GM12878 (cell line): ENCODE results near the gene NFYC. TPM values are rescaled to one million over a fixed set of nuclear protein-coding genes. Genes with fewer than 3 reads are reported as not detected.
A peak's percentile ranks its signal among the peaks of the same experiment; 100 is the strongest.

Experiments used
- ATAC-seq: fragments of 200-7000 bp; cut with Tn5 transposase; 3 replicates; pipeline ENCODE4 v1.9.1; 2020; ENCODE audit warnings: mild to moderate bottlenecking, moderate library complexity
- BruUV-seq: library from RNA; stranded (reverse); fragments of 400-500 nt; replicated peaks from 2 replicates; lab custom pipeline; 2021; lab: Mats Ljungman, UMichigan
- CTCF ChIA-PET: fragments of 300-600 bp; sonication (Branson Sonifier 250); formaldehyde crosslinking; extraction: SDS; loops from one replicate; lab custom pipeline; 2021; ENCODE audit warnings: inconsistent platforms; lab: Yijun Ruan, JAX
- POLR2A ChIA-PET: fragments of 350-600 bp; formaldehyde crosslinking; extraction: SDS; loops from one replicate; lab custom pipeline; 2021; ENCODE audit warnings: inconsistent platforms; lab: Charles Lee
- RAD21 ChIA-PET: fragments of 300-600 bp; sonication (Branson Sonifier 250); formaldehyde crosslinking; loops from one replicate; lab custom pipeline; 2023; ENCODE audit warnings: antibody characterized with exemption; ENCODE audit not compliant: unreplicated experiment; lab: Charles Lee
- SMC1A ChIA-PET: fragments of 300-600 bp; sonication (Branson Sonifier 250); formaldehyde crosslinking; loops from one replicate; lab custom pipeline; 2023; ENCODE audit not compliant: unreplicated experiment, uncharacterized antibody; lab: Charles Lee
- DNase-seq: peaks from one replicate; pipeline ENCODE4 v3.0.0-alpha.2; 2011; ENCODE audit warnings: low read depth, low spot score
- FAIRE-seq: peaks from 3 replicates; lab custom pipeline; 2011; peaks lifted over from hg19 to GRCh38; lab: Jason Lieb, UNC
- H2AFZ ChIP-seq: 2 replicates; pipeline ENCODE4 v1.6.0; 2011; ENCODE audit warnings: low read depth, low read length, control low read depth; ENCODE audit not compliant: control insufficient read depth
- H3K27ac ChIP-seq: 2 replicates; pipeline ENCODE4 v1.5.1; 2011; ENCODE audit warnings: control low read depth; ENCODE audit not compliant: control insufficient read depth, insufficient read depth
- H3K27me3 ChIP-seq, 2 experiments: replicated peaks in 1 of 2; 2 replicates each; pipeline versions ENCODE4 v1.6.0 to v1.6.1; 2011; ENCODE audit warnings: low read length in 1 of 2; ENCODE audit not compliant: control insufficient read depth in 2 of 2, insufficient read depth in 2 of 2
- H3K36me3 ChIP-seq, 2 experiments: 2 replicates each; pipeline ENCODE4 v1.5.1; 2011; ENCODE audit warnings: low read length in 1 of 2; ENCODE audit not compliant: control insufficient read depth in 2 of 2, insufficient read depth in 2 of 2
- H3K4me1 ChIP-seq: 2 replicates; pipeline ENCODE4 v1.6.1; 2011; ENCODE audit warnings: mild to moderate bottlenecking, low read length, moderate library complexity, mixed read lengths; ENCODE audit not compliant: control insufficient read depth, insufficient read depth
- H3K4me2 ChIP-seq: 2 replicates; pipeline ENCODE4 v1.6.0; 2011; ENCODE audit warnings: control low read depth; ENCODE audit not compliant: control insufficient read depth, insufficient read depth
- H3K4me3 ChIP-seq: fragments of 200-600 bp; sonication (generic); 2 replicates; pipeline ENCODE4 v1.5.1; 2016
- H3K79me2 ChIP-seq: 2 replicates; pipeline ENCODE4 v1.6.0; 2011; ENCODE audit warnings: low read length; ENCODE audit not compliant: control insufficient read depth, insufficient read depth
- H3K9ac ChIP-seq: 2 replicates; pipeline ENCODE4 v1.8.0; 2011; ENCODE audit warnings: low read length, control low read depth, mixed read lengths; ENCODE audit not compliant: control insufficient read depth, insufficient read depth
- H3K9me3 ChIP-seq: replicated peaks from 3 replicates; pipeline ENCODE4 v1.5.1; 2011; ENCODE audit warnings: mild to moderate bottlenecking, low read length; ENCODE audit not compliant: control insufficient read depth, insufficient read depth
- H4K20me1 ChIP-seq: 2 replicates; pipeline ENCODE4 v1.6.0; 2011; ENCODE audit not compliant: control insufficient read depth, insufficient read depth
- CEBPZ ChIP-seq: fragments of 150-350 bp; IDR thresholded peaks from 2 replicates; pipeline ENCODE4 v1.6.1; 2016; ENCODE audit warnings: low read depth, low read length
- CHD1 ChIP-seq: IDR thresholded peaks from 2 replicates; pipeline ENCODE4 v1.6.1; 2012; ENCODE audit warnings: low read depth, low read length, improper control_type of control experiment
- NR2F1 ChIP-seq: fragments of 450-650 bp; conservative IDR thresholded peaks from 2 replicates; pipeline ENCODE4 v1.6.1; 2017; ENCODE audit warnings: mild to moderate bottlenecking
- PBX3 ChIP-seq: IDR thresholded peaks from 2 replicates; pipeline ENCODE4 v1.6.1; 2011; ENCODE audit warnings: mild to moderate bottlenecking, low read depth, low read length, moderate library complexity; ENCODE audit not compliant: insufficient replicate concordance
- PML ChIP-seq: IDR thresholded peaks from 2 replicates; pipeline ENCODE4 v1.6.1; 2012; ENCODE audit warnings: low read length, inconsistent platforms
- RB1 ChIP-seq: fragments of 450-650 bp; formaldehyde crosslinking; IDR thresholded peaks from 2 replicates; pipeline ENCODE4 v1.6.1; 2017; ENCODE audit warnings: mild to moderate bottlenecking, borderline replicate concordance
- RFX5 ChIP-seq: IDR thresholded peaks from 2 replicates; pipeline ENCODE4 v1.6.1; 2011; ENCODE audit warnings: low read depth, low read length, improper control_type of control experiment
- YY1 ChIP-seq: IDR thresholded peaks from 2 replicates; pipeline ENCODE4 v1.6.1; 2011; ENCODE audit warnings: low read depth, mild to moderate bottlenecking, low read length
- ZNF207 ChIP-seq: fragments of 450-650 bp; IDR thresholded peaks from 2 replicates; pipeline ENCODE4 v1.6.1; 2014; ENCODE audit warnings: antibody characterized with exemption, mild to moderate bottlenecking, borderline replicate concordance
- WGBS: methylation state at CpG from one replicate; pipeline ENCODE4 v1.1.6; 2016; ENCODE audit warnings: low lambda C conversion rate; ENCODE audit not compliant: insufficient replicate concordance, insufficient coverage; ENCODE audit errors: missing lambda C conversion rate; 5-methylcytosine and 5-hydroxymethylcytosine counted together
- in situ Hi-C: fragments of 300-500 bp; cut with MboI; formaldehyde crosslinking; loops from 9 replicates; pipeline ENCODE4 v1.14.3; 2018; ENCODE audit warnings: mixed read lengths
- intact Hi-C: fragments of 100-400 bp; cut with micrococcal nuclease; formaldehyde crosslinking; loops from one replicate; pipeline ENCODE4 v1.14.2; 2022; ENCODE audit not compliant: unreplicated experiment
- polyA plus RNA-seq, 11 experiments: library from polyadenylated mRNA; depleted of rRNA in 4 of 11; unstranded in 6 of 11; stranded (reverse) in 5 of 11; fragments of >200 nt; fragmentation: Nextera tagmentation in 4 of 11; fragmentation: Illumina TruSeq in 1 of 11; extraction: Ambion mirVana in 4 of 11; extraction: Trizol in 1 of 11; gene quantifications; 1 replicate in 1 of 11; 2 replicates in 10 of 11; pipeline versions ENCODE4 v1.2.1 to v1.2.3, GENCODE V29; 2011 to 2016; ENCODE audit warnings: inconsistent platforms in 2 of 11, missing spikeins in 2 of 11, low read depth in 1 of 11
- total RNA-seq, 4 experiments: library from RNA; depleted of rRNA in 3 of 4; stranded (reverse); fragments of >200 nt in 3 of 4; fragmentation: Illumina TruSeq in 1 of 4; extraction: Trizol in 1 of 4; gene quantifications; 2 replicates each; pipeline versions ENCODE4 v1.2.1 to v1.2.3, GENCODE V29; 2013 to 2021
- TF ChIP-seq, protein P1 (sequence below): fragments of 450-650 bp; IDR thresholded peaks from 2 replicates; pipeline ENCODE4 v1.6.1; 2016; ENCODE audit warnings: mild to moderate bottlenecking

Gene NFYC
- total and polyA plus RNA-seq, 10 of the 15 experiments (the other 5 are each of a cell fraction or from before 2014, with no cell fraction given): 4.3 to 84.2 (median 58.3) TPM

DNA sequence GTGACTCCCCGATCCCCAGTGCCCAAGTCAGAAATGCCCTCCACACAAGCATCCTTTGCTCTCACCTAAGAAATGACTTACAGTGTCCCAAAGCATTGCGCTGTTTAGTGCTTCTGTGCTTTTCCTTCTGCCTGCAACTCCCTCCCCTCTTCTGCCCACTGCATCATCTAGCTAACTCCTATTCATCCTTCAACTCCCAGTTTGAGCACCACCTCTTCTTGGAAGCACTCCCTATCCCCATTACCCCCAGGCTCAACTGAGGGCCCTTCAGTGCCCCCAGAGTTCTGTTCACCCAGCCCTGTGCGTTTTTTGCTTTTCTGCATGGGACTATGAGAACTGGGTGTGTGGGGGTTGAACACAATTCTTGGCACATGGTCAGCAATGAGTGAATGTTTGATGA lies 102.1 kb downstream of the NFYC start (continued):
- TF ChIP-seq CEBPZ (no peak), ZNF207 (no peak), YY1 (no peak), PML (no peak), RB1 (no peak), CHD1 (no peak), NR2F1 (no peak)

DNA sequence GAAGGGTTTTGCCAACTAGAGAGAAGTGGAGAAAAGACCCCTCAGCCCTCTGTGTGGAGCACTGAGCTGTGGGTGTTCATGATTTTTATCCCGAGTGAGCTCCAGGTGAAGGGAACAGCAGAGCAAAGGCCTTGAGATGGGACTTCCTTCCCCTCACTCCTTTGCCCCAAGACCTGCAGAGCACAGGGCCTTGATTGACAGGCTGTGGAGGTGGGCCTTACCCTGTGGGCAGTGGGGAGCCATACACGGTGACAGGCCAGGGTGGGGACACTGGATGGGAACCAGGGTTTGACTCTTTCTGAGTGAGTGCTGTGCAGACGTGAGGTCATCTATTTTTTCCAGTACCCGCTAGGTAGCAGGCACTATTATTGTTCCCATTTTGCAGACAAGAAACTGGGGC lies 102.5 kb downstream of the NFYC start:
- Histone ChIP-seq H3K9ac (no peak overlapping the region), H3K4me3 (no peak overlapping the region), H3K79me2 (no peaks in the 10 kb centered on the region), H3K36me3 (no peaks in the 10 kb centered on the region), H3K4me2 (no peak overlapping the region), H3K27me3 (no peaks in the 10 kb centered on the region), H3K9me3 (no peaks in the 10 kb centered on the region), H3K4me1 (peaks cover 26% of the 10 kb centered on the region), H2AFZ (no peak overlapping the region), H3K27ac (no peak overlapping the region), H4K20me1 (no peaks in the 10 kb centered on the region)
- 83% methylated on average over 4 of the region's 4 CpGs for WGBS
- RAD21 ChIA-PET: interaction anchor here (0.5 kb wide), 1 partner anchor 26 kb away, joined by 3 read pairs; no protein-coding TSS in a partner anchor
- ATAC-seq (no peak), FAIRE-seq (no peak), DNase-seq (no peak)
- TF ChIP-seq PBX3 (peak; percentile 47), RFX5 (no peak)
- TF ChIP-seq, protein P1, sequence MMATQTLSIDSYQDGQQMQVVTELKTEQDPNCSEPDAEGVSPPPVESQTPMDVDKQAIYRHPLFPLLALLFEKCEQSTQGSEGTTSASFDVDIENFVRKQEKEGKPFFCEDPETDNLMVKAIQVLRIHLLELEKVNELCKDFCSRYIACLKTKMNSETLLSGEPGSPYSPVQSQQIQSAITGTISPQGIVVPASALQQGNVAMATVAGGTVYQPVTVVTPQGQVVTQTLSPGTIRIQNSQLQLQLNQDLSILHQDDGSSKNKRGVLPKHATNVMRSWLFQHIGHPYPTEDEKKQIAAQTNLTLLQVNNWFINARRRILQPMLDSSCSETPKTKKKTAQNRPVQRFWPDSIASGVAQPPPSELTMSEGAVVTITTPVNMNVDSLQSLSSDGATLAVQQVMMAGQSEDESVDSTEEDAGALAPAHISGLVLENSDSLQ: peak; percentile 78
- SMC1A ChIA-PET: interaction anchor here (1.0 to 3.2 kb wide), 2 partner anchors 14 to 21 kb away, joined by 3 to 13 read pairs; no protein-coding TSS in a partner anchor
- intact Hi-C loops: no loop called here
- no TSS peak for BruUV-seq
- in situ Hi-C loops: no loop called here
- POLR2A ChIA-PET: no interaction called here
- CTCF ChIA-PET: interaction anchor here (0.8 to 4.6 kb wide), 3 partner anchors 18 to 30 kb away, joined by 3 to 30 read pairs (median 6); no protein-coding TSS in a partner anchor
